GM12878 (cell line): ENCODE data around the gene COX10. TPM values are rescaled to one million over a fixed set of nuclear protein-coding genes. Genes with fewer than 3 reads are reported as not detected.

ENCODE experiments used
- ATAC-seq: fragments of 200-7000 bp; cut with Tn5 transposase; 3 replicates; pipeline ENCODE4 v1.9.1; 2020; ENCODE audit warnings: mild to moderate bottlenecking, moderate library complexity
- BruUV-seq: library from RNA; stranded (reverse); fragments of 400-500 nt; replicated peaks from 2 replicates; lab custom pipeline; 2021; lab: Mats Ljungman, UMichigan
- CTCF ChIA-PET: fragments of 300-600 bp; sonication (Branson Sonifier 250); formaldehyde crosslinking; extraction: SDS; loops from one replicate; lab custom pipeline; 2021; ENCODE audit warnings: inconsistent platforms; lab: Yijun Ruan, JAX
- POLR2A ChIA-PET: fragments of 350-600 bp; formaldehyde crosslinking; extraction: SDS; loops from one replicate; lab custom pipeline; 2021; ENCODE audit warnings: inconsistent platforms; lab: Charles Lee
- RAD21 ChIA-PET: fragments of 300-600 bp; sonication (Branson Sonifier 250); formaldehyde crosslinking; loops from one replicate; lab custom pipeline; 2023; ENCODE audit warnings: antibody characterized with exemption; ENCODE audit not compliant: unreplicated experiment; lab: Charles Lee
- SMC1A ChIA-PET: fragments of 300-600 bp; sonication (Branson Sonifier 250); formaldehyde crosslinking; loops from one replicate; lab custom pipeline; 2023; ENCODE audit not compliant: unreplicated experiment, uncharacterized antibody; lab: Charles Lee
- DNase-seq: peaks from one replicate; pipeline ENCODE4 v3.0.0-alpha.2; 2011; ENCODE audit warnings: low read depth, low spot score
- FAIRE-seq: peaks from 3 replicates; lab custom pipeline; 2011; peaks lifted over from hg19 to GRCh38; lab: Jason Lieb, UNC
- H2AFZ ChIP-seq: 2 replicates; pipeline ENCODE4 v1.6.0; 2011; ENCODE audit warnings: low read depth, low read length, control low read depth; ENCODE audit not compliant: control insufficient read depth
- H3K27ac ChIP-seq: 2 replicates; pipeline ENCODE4 v1.5.1; 2011; ENCODE audit warnings: control low read depth; ENCODE audit not compliant: control insufficient read depth, insufficient read depth
- H3K27me3 ChIP-seq, 2 experiments: replicated peaks in 1 of 2; 2 replicates each; pipeline versions ENCODE4 v1.6.0 to v1.6.1; 2011; ENCODE audit warnings: low read length in 1 of 2; ENCODE audit not compliant: control insufficient read depth in 2 of 2, insufficient read depth in 2 of 2
- H3K36me3 ChIP-seq, 2 experiments: 2 replicates each; pipeline ENCODE4 v1.5.1; 2011; ENCODE audit warnings: low read length in 1 of 2; ENCODE audit not compliant: control insufficient read depth in 2 of 2, insufficient read depth in 2 of 2
- H3K4me1 ChIP-seq: 2 replicates; pipeline ENCODE4 v1.6.1; 2011; ENCODE audit warnings: mild to moderate bottlenecking, low read length, moderate library complexity, mixed read lengths; ENCODE audit not compliant: control insufficient read depth, insufficient read depth
- H3K4me2 ChIP-seq: 2 replicates; pipeline ENCODE4 v1.6.0; 2011; ENCODE audit warnings: control low read depth; ENCODE audit not compliant: control insufficient read depth, insufficient read depth
- H3K4me3 ChIP-seq: fragments of 200-600 bp; sonication (generic); 2 replicates; pipeline ENCODE4 v1.5.1; 2016
- H3K79me2 ChIP-seq: 2 replicates; pipeline ENCODE4 v1.6.0; 2011; ENCODE audit warnings: low read length; ENCODE audit not compliant: control insufficient read depth, insufficient read depth
- H3K9ac ChIP-seq: 2 replicates; pipeline ENCODE4 v1.8.0; 2011; ENCODE audit warnings: low read length, control low read depth, mixed read lengths; ENCODE audit not compliant: control insufficient read depth, insufficient read depth
- H3K9me3 ChIP-seq: replicated peaks from 3 replicates; pipeline ENCODE4 v1.5.1; 2011; ENCODE audit warnings: mild to moderate bottlenecking, low read length; ENCODE audit not compliant: control insufficient read depth, insufficient read depth
- H4K20me1 ChIP-seq: 2 replicates; pipeline ENCODE4 v1.6.0; 2011; ENCODE audit not compliant: control insufficient read depth, insufficient read depth
- CEBPB ChIP-seq, 2 experiments: fragments of 150-350 bp in 1 of 2; IDR thresholded peaks; 2 replicates each; pipeline ENCODE4 v1.6.1; 2012 to 2014; ENCODE audit warnings: low read depth in 2 of 2, low read length in 2 of 2, borderline replicate concordance in 1 of 2, inconsistent platforms in 1 of 2
- CHD2 ChIP-seq: IDR thresholded peaks from 2 replicates; pipeline ENCODE4 v1.6.1; 2011; ENCODE audit warnings: low read depth, low read length, improper control_type of control experiment, borderline replicate concordance
- ETV6 ChIP-seq, 2 experiments: fragments of 450-650 bp in 1 of 2; IDR thresholded peaks in 1 of 2; conservative IDR thresholded peaks in 1 of 2; 2 replicates each; pipeline ENCODE4 v1.6.1; 2014; ENCODE audit warnings: antibody characterized with exemption in 1 of 2, borderline replicate concordance in 1 of 2, low read depth in 1 of 2, mild to moderate bottlenecking in 1 of 2, moderate library complexity in 1 of 2
- POLR2A ChIP-seq: IDR thresholded peaks from 2 replicates; pipeline ENCODE4 v1.6.1; 2011; ENCODE audit warnings: low read depth, mild to moderate bottlenecking, low read length
- WGBS: methylation state at CpG from one replicate; pipeline ENCODE4 v1.1.6; 2016; ENCODE audit warnings: low lambda C conversion rate; ENCODE audit not compliant: insufficient replicate concordance, insufficient coverage; ENCODE audit errors: missing lambda C conversion rate; 5-methylcytosine and 5-hydroxymethylcytosine counted together
- in situ Hi-C: fragments of 300-500 bp; cut with MboI; formaldehyde crosslinking; loops from 9 replicates; pipeline ENCODE4 v1.14.3; 2018; ENCODE audit warnings: mixed read lengths
- intact Hi-C: fragments of 100-400 bp; cut with micrococcal nuclease; formaldehyde crosslinking; loops from one replicate; pipeline ENCODE4 v1.14.2; 2022; ENCODE audit not compliant: unreplicated experiment
- polyA plus RNA-seq, 11 experiments: library from polyadenylated mRNA; depleted of rRNA in 4 of 11; unstranded in 6 of 11; stranded (reverse) in 5 of 11; fragments of >200 nt; fragmentation: Nextera tagmentation in 4 of 11; fragmentation: Illumina TruSeq in 1 of 11; extraction: Ambion mirVana in 4 of 11; extraction: Trizol in 1 of 11; gene quantifications; 1 replicate in 1 of 11; 2 replicates in 10 of 11; pipeline versions ENCODE4 v1.2.1 to v1.2.3, GENCODE V29; 2011 to 2016; ENCODE audit warnings: inconsistent platforms in 2 of 11, missing spikeins in 2 of 11, low read depth in 1 of 11
- total RNA-seq, 4 experiments: library from RNA; depleted of rRNA in 3 of 4; stranded (reverse); fragments of >200 nt in 3 of 4; fragmentation: Illumina TruSeq in 1 of 4; extraction: Trizol in 1 of 4; gene quantifications; 2 replicates each; pipeline versions ENCODE4 v1.2.1 to v1.2.3, GENCODE V29; 2013 to 2021
- TF ChIP-seq, protein P1 (sequence below): fragments of 450-650 bp; conservative IDR thresholded peaks from 2 replicates; pipeline ENCODE4 v1.6.1; 2017; ENCODE audit warnings: mild to moderate bottlenecking, moderate library complexity

The COX10 gene
- total and polyA plus RNA-seq, 10 of the 15 experiments (the other 5 are each of a cell fraction or from before 2014, with no cell fraction given): 9.6 to 29.4 (median 21.3) TPM

DNA sequence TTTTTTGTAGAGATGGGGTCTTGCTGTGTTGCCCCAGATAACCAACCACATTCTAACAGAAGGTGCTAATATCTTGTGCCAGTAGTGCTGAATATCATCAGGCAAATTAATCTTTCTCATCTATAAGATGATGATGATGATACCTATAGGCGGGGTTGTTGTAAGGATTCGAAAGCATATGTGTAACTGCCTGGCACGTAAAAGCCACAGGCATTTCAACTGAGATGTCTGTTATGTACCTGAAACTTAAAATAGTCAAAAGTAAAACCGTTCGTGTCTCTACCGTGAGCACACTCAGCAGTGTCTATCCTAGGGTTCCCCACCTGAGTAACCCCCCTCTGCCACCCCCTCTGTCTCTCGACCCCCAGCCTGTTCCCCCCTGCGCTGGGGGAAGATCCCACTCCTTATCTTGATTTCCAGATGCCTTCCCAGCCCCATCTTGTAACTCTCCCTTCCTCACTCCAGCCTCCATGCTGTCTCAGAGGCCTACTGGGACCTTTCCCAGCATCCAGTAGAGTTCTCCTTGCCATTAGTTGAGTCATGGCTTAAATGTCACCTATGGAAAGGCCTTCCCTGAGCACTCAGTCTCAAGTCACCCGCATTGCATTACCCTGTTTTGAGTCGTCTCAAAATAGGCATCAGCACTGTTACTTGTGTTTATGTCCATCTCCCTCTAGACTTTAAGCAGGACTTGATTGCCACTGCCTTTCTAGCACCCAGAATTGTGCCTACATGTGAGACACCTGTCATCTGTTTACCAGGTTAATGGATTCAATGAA, 133.3 kb downstream of the COX10 start:
- Histone ChIP-seq H2AFZ (no peak overlapping the region), H3K4me1 (no peaks in the 10 kb centered on the region), H3K36me3 (peaks cover 0 to 3% of the 10 kb centered on the region in 2 experiments; a peak in 3 of 4 replicates), H4K20me1 (no peaks in the 10 kb centered on the region), H3K9me3 (no peaks in the 10 kb centered on the region), H3K27me3 (no peaks in the 10 kb centered on the region), H3K27ac (no peak overlapping the region), H3K79me2 (no peaks in the 10 kb centered on the region), H3K9ac (no peak overlapping the region), H3K4me3 (no peak overlapping the region), H3K4me2 (no peak overlapping the region)
- ChIA-PET SMC1A (no interaction called here), POLR2A (no interaction called here), CTCF (no interaction called here), RAD21 (no interaction called here)
- intact Hi-C loops (no loop called here), in situ Hi-C loops (no loop called here)
- DNase-seq (no peak), ATAC-seq (no peak), FAIRE-seq (no peak)
- WGBS: 91% methylated on average over 9 of the region's 10 CpGs
- BruUV-seq: no TSS peak
- TF ChIP-seq ETV6 (conservative IDR thresholded peaks at IDR 0.05 in 1 of 2, IDR thresholded peaks at IDR 0.05 in 1 of 2; ENCODE audit: borderline replicate concordance in 1 of 2, low read depth in 1 of 2) (no peak), CHD2 (no peak), POLR2A (no peak), CEBPB (IDR thresholded peaks at IDR 0.05; ENCODE audit: borderline replicate concordance in 1 of 2, low read depth in 2 of 2, low read length in 2 of 2) (no peak)
- TF ChIP-seq, protein P1, sequence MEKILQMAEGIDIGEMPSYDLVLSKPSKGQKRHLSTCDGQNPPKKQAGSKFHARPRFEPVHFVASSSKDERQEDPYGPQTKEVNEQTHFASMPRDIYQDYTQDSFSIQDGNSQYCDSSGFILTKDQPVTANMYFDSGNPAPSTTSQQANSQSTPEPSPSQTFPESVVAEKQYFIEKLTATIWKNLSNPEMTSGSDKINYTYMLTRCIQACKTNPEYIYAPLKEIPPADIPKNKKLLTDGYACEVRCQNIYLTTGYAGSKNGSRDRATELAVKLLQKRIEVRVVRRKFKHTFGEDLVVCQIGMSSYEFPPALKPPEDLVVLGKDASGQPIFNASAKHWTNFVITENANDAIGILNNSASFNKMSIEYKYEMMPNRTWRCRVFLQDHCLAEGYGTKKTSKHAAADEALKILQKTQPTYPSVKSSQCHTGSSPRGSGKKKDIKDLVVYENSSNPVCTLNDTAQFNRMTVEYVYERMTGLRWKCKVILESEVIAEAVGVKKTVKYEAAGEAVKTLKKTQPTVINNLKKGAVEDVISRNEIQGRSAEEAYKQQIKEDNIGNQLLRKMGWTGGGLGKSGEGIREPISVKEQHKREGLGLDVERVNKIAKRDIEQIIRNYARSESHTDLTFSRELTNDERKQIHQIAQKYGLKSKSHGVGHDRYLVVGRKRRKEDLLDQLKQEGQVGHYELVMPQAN: no peak
